HL-60 (cell line): ENCODE data around the gene CTDP1.

Experiments
- CTCF ChIP-seq: IDR thresholded peaks from one replicate; pipeline ENCODE4 v1.5.1; 2011; ENCODE audit warnings: low read length, control low read depth, inconsistent platforms; ENCODE audit not compliant: insufficient read depth
- TF ChIP-seq, protein P1 (sequence below): IDR thresholded peaks from 2 replicates; pipeline ENCODE4 v1.6.1; 2012; ENCODE audit warnings: low read depth; ENCODE audit not compliant: insufficient replicate concordance

- no peak for TF ChIP-seq CTCF
- TF ChIP-seq, protein P1, sequence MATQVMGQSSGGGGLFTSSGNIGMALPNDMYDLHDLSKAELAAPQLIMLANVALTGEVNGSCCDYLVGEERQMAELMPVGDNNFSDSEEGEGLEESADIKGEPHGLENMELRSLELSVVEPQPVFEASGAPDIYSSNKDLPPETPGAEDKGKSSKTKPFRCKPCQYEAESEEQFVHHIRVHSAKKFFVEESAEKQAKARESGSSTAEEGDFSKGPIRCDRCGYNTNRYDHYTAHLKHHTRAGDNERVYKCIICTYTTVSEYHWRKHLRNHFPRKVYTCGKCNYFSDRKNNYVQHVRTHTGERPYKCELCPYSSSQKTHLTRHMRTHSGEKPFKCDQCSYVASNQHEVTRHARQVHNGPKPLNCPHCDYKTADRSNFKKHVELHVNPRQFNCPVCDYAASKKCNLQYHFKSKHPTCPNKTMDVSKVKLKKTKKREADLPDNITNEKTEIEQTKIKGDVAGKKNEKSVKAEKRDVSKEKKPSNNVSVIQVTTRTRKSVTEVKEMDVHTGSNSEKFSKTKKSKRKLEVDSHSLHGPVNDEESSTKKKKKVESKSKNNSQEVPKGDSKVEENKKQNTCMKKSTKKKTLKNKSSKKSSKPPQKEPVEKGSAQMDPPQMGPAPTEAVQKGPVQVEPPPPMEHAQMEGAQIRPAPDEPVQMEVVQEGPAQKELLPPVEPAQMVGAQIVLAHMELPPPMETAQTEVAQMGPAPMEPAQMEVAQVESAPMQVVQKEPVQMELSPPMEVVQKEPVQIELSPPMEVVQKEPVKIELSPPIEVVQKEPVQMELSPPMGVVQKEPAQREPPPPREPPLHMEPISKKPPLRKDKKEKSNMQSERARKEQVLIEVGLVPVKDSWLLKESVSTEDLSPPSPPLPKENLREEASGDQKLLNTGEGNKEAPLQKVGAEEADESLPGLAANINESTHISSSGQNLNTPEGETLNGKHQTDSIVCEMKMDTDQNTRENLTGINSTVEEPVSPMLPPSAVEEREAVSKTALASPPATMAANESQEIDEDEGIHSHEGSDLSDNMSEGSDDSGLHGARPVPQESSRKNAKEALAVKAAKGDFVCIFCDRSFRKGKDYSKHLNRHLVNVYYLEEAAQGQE, result no peak
These were observed 109.7 kb downstream of the CTDP1 start for GRCh38 chr18:79789091-79789891.
